GM21528 (cell line): ENCODE measurements around the gene NEK6.
A peak's percentile ranks its signal among the peaks of the same experiment; 100 is the strongest.

Experiments used
- ATAC-seq: cut with Tn5 transposase; IDR thresholded peaks from one replicate; pipeline ENCODE4 v1.9.1; 2021; ENCODE audit warnings: mild to moderate bottlenecking, moderate library complexity; ENCODE audit not compliant: unreplicated experiment, low FRiP score

The NEK6 gene

DNA sequence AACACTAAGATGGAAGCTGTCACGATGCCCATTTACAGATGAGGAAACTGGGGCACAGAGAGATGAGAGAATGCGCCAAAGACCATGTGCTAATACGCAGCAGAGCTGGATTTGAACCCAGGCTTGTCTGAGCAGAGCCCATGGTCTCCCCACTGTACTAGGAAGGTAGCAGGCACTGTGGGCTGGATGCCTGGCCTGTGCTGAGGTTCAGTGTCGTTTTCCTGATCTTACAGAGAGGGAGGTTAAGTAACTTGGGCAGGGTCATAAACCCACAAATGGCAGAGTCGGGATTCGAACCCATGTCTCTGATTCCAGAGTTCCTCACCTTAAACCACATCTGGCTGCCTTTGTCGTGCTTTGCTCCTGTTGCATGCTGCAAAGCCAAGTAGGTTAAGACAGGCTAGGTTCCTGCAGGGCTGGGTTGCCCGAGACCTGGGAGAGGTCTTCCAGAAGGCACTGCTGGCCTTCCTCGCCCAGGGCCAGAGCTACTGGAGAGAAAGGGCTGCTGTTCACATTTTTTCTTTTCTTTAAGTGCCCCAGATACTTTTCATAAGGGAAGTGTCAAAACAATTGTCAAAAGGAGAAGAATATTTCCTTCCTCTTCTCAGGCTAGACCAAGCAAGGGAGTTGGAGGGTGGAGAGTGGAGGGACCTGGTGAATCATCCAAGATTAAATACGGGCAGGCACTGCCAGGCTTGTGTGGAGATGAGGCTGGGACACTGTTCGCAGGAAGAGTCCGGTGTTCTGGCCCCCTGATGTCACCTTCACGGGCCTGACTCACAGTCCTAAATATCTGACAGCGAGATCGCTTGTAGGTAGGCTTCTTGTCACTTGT, 3.2 kb downstream of the NEK6 start:
- no peak for ATAC-seq

DNA sequence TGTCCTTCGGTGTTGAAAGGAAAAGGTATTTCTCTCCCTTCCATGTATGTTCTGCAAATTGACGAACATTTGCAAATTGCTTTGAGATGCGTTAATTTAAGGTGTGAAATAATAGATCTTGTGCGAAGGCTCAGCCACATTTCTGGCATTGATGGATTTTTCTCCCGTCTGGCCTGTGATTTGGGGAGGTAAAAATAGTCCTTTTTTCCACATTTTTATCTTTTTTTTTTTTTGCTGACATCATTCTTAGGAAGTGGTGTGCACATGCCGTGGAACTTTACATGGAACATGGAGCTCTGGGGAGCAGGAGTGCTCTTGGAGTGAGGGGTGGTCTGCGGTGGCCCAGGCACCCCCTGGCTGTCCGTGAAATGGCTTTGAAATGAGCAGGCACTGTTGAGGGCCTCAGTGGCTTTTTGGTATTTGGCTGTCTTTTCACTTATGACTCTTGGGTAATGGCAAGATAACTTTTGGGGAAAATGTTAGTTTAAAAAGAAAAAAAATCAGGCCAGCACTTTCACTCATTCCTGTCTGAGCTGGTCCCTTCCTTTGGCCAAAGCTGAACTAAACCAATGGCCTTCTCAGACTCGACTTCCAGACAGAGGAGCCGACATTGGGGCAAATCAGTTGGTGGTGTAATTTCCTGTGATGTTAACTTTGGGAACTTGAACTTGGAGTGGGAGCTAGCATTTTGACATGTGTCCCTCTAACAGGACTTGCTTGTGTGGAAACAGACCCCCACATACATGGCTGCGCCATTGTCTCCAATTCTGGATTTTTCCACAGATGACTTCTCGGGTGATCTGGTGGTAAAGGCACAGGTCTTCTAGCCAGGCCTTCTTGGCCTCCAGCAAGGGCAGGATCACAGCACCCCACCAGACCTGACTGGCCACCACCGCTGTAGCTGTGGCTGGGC, 4.2 kb downstream of the NEK6 start:
- ATAC-seq, result no peak

DNA sequence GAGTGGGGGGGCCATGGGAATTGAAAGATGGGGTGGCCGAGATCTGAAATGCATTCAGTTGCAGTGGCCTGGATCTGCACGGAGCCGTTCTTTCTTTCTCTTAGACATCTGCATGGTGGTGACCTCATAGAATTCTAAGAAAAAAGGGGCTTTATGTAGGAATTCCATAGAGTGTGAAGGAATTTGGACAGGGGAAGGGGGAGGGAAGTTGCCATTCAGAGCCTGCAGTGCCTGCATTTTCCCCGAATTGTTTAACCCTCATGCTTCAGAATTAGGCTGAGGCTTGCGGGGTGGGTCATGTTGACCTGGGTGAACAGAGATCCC, 4.9 kb downstream of the NEK6 start:
- no peak for ATAC-seq

DNA sequence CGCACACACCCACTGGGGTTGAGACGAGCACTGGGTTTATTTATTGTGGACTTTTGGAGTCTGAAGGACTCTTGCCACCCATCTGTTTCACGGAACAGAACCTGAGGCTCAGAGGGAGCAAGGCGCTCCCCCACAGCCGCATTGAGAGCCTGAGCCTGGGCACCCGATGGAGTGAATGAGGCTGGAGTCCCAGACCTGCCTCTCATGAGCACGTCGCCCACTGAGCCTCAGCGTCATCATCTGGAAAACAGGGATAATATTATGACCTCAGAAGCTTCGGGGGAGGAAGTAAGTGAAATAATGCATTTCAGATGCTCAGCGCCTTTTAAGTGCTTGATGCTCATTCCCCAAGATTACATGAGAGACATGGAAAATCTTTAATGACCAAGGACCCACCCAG, 5.5 kb downstream of the NEK6 start:
- no peak for ATAC-seq

DNA sequence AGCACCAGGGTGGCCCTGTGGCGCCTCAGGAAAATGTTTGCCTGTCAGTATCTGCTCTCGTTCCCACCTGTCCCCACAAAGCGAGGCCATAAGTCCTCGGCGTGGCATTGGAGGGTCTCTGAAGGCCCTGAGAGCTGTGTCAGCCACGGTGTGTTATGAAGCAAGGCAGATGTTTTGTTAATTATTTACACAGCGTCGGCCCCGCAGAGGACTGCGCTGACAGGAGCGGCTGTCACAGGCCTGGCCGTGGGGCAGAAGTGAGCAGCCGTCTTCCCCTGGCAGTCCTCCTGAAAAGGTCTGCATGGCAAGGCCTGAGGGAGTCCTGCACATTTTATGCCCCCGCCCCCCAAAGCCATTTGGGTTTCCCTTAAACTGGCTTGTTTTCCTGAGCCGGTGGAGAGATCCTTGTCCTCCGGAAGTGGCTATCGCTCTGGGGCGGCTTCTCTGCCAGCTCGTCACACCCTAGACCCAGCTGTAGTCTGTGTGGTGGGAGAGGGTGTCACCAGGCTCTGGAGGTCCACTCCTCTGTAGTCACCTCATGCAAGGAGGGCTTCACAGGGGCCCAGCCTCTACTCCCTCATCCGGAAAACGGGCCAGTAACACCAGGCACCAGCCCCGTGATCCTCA, 6.2 kb downstream of the NEK6 start:
- ATAC-seq, result no peak

DNA sequence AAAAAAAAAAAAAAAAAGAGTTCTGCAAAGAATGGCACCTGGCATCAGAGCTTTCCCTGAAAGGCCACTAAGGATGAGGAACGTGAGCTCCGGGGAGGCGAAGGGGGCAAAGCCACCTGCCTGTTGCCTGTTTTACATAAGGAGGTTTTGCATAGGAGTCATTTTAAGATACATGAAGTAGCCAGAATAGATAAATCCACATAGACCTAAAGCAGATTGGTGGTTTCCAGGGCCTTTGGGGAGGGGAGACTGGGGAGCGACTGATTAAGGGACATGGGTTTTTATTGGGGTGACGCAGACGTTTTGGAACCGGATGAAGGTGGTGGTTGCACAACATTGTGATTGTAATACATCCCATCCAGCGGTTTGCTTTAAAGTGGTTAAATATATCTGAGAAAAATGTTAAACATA, 7.1 kb downstream of the NEK6 start:
- ATAC-seq, result peak; percentile 58

DNA sequence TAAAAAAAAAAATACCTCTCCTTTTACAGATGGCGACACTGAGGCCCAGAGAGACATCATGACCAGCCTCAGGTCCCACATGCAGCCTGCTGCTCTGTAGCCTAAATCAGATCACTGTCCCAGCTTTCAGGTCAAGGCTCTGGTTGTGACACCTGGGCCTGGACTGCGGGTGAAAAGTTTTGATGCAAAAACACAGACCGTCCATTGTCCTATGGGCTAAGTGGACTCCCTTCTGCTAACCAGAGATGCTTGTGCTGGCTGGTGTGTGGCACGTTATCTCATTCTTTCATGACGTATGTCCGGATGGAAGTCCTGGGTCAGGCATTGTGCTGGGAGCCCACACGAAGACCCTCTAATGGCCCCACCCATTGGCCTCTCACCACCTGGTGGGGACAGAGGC, 7.8 kb downstream of the NEK6 start:
- no peak for ATAC-seq

DNA sequence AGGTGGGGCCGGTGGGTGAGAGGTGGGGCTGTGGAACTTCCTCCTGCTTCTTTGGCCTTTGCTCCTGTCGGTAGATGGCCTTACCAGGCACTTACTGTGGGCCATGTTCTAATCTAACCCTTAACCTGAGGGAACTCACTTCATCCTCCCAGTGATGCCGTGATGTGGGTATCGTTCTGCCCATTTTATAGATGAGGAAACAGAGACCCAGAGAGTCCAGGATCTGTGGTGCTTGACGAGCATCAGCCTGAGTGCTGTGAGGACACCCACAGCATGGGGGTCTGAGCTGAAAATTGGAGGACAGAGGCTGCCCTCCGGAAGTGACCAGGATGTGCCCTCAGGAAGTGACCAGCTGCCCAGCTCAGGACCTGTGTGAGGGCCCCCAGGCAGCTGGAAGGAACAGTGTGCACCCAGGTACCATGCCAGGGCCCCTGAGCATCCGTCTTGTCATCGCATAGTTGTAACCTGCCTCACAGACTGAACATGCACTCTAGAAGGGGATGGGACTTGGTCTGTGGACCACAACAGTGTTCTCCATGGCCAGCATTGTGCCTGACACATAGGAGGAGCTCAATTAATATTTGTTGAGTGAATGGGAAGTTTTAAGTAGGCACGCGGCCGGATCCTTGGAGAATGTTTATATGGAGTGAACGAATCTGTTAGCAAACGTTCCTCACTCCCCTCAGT, 8.5 kb downstream of the NEK6 start:
- ATAC-seq, result no peak

DNA sequence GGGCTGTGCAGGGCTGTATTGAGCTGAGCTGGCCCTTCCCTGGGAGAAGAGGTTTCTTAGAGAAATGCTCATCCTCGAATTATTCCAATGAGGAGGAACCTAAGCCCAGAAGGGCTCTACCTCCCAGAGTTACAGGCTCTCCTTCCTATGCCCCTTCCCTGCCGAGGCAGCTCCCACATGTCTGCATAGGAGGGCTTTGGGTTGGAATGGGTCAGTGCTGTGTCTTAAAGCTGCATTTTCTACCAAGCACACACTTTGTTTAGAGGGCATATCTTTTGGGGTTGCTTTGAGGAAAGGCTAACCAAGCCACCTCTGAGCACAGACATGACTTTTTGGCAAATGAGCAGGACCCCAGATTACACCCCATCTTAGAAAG, 9.1 kb downstream of the NEK6 start:
- ATAC-seq, result no peak

DNA sequence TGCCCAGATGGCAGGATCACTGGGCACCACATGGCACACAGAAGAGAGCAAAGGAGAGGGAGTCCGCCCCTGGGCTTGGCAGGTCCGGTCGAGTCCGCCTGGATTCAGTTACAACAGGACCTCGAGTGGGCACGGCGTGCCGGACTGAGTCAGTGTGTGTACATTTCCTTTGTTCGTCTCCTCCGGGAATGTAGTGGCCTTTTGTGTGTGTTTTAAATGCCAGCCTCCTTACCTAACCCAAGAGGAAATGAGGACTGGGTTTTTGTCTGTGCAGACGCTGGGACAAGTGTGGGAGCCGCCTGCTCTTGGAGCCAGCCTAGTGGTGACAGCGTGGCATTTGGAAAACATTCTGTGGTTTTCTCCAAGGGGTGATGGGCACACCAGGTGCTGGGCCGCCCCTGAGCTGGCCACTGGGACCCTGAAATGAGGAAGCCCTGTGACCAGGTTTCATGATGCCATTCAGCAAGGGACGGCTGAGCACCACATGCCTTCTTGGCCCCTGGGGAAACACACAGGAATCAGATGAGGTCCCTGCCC, 9.6 kb downstream of the NEK6 start:
- no peak for ATAC-seq

DNA sequence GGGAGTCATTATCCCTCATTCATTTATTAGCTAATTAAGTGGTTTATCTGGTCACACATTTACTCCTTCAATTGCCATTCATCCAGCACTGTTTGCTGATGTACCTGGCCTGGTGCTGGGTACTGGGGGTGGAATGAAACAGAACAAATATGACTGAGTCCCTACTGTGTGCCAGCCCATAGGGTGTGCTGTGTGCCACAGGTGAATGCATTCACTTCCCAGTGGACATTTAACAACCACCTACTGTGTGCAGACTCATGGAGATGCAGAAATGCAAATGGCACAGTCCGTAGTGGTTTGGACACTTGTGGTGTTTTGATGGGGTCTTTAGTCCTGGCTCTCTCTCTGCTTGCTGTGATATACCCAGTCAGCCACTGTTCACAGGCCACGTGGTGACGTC, 10.5 kb downstream of the NEK6 start:
- no peak for ATAC-seq

DNA sequence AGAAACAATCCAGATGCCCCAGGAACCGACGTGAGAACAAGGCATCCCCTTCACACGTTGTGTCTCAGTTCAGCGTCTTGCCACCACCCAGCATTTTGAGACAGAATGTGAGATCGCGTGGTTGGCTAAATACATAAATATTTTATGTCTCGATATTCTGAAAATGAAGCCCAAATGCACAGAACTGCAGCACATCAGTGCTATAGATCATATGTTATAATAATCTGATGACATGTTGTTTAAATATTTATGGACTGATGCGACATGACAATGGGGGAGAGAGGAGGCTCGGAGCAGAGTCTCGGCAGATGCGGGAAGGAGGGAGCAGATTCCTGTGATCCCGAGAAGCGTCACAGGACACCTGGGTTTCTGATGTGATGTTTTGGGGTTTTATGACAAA, 10.9 kb downstream of the NEK6 start:
- no peak for ATAC-seq

DNA sequence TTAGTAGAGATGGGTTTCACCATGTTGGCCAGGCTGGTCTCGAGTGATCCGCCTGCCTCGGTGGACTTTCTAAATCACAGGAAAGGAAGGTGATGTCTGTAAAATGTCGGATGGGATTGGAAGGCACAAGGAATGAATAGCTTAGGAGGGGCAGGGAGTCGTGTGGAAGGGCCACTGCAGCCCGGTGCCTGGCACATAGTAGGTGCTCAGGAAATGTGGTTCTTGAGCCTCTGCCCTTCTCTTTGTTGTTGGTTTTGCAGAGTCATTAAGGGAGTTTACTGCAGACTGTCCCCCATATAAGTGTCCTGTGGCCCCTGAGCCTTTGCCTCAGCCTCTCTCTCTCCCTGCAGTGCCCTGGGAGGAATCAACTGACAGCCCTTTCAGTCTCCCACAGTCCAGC, 11.8 kb downstream of the NEK6 start:
- ATAC-seq, result no peak

DNA sequence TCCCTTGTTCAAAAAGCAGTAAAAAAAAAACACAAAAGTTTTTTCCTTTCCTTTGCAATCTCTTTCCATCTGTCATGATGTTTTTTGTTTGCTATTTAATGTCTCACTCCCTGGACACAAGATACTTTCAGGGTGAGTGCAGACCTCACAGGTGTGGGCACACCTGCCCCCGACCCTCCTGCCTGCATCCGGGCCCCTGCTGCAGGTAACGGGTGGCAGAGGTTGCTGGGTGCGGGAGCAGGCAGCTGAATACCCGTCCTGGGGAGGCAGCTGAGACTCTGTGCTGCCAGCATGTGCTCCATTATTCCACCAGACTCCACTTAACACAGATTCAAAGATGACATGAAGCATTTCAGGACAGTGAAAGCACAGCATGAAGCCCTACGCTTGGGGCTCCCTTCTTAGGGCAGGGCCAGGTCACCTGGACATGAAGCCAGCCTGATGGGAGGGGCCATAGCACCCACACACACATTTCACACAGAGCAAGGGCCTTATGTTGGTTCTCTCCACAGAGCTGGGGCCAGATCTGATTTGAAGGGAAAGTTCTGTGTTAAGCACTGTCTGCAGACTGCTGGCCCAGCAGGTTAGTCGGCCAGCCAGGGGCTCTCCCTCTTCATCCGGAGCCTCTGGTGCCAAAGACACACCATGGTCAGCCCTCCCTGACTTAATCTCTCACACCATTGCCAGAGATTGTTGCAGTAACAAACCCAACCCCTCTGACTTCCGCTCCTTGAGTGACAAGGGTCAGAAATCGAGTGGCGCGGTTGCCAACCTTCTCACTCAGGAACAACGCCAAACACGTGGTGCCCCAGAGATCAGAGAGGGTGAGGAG, 13.0 kb downstream of the NEK6 start:
- no peak for ATAC-seq

DNA sequence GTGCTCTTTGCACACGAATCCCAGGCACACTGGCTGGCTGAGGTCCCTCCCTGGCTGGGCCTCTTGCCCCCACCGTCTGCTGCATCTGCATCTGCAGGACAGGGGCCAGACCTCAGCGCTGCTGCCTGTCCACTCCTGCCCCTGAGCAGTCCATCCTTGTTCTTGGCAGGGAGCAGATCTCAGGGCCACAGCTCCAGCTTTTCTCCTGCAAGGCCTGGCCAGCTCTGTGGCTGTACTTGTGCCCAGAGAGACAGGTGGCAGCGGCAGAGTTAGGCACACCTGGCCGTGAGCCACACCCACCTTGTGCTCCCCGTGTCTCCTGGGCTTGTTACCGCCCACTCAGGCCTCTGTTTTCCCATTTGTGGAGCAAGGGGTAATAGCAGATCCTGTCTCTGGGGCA, 13.9 kb downstream of the NEK6 start:
- no peak for ATAC-seq

DNA sequence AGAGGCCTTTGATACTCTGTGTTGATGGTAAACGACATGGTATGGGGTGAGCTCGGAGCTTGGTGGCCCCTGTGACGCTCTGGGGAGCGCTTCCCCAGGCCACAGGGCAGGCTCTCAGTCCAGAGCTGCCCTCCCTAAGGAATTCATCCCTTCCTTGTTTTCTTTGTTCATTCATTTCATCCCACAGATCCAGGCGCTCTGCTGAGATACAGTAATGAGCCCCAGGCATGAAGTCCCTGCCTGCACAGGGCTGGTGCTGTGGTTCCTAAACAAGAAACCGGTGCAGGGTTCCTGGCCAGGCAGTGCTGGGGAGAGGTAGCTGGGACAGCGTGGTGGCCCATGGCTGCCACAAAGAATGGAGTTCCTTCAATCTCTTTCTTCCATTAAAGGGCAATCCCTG, 14.4 kb downstream of the NEK6 start:
- ATAC-seq, result no peak

DNA sequence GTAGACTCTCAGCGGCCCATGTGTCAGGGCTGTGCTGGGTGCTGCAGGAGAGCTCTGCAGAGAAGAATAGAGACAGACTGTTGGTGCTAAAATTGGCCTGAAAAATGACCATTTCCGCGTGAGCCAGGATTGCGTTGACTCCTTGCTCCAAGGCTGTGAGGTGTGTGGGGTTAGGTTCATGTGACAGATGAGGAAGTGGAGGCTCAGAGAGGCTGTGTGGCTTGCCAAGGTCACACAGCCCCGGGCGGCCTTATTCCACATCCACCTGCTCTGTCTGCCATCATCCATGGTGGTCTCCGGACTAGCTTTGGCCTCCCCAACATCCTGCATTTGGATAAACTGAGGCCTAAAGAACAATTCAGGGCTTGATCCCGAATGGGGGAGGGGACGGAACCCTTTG, 15.2 kb downstream of the NEK6 start:
- ATAC-seq, result no peak

DNA sequence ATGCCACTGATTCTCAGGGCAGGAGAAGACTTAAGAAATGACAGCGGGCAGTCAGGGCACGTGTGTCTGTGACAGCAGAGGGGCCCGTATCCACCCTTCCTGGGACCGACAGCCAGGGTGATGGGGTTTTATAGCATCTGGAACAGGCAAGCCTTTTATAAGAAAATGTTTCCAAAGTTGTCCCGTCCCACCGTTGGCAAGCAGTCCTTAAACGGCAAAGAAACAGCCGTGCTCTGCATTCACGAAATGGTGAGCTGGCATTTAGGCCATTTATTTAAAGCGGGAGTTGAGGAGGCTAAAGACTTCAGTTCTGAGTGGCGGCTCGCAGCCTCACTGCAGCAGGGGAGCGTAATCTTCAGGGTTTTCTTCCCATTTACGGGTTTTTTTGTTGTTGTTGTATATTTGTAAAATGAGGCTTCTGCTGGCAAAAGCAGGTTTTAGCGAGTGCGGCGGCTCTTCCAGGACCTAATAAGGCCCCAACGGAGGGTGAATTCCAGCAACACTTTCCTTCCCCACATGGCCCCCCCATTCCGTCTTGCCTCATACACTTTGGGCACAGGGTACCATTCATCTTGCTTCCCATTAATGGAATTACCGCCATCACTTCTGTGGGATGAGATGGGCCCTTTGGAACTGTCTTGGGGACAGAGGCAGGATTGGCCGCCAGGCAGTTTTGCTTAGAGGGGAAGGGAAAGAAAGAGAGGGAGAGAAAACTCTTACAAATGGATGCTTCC, 15.8 kb downstream of the NEK6 start:
- ATAC-seq, result no peak

DNA sequence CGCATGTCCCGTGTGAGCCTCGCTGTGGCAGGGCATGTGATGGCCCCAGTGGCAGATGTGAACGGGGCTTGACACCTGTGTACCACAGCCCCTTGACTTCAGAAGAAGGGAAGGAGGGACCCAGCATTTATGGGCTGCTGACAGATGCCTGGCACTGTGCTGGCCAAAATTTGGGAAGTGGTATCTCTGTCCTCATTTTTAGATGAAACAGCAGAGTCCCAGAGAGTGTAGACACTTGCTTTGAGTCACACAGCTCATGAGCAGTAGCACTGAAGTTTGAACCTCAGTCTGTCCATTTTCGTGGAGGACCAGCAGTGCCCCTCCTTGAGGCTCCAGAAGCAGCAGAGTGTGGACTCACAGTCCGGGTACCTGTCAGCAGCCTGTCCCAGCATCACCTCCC, 16.5 kb downstream of the NEK6 start:
- no peak for ATAC-seq
